Posterior cingulate gyrus (tissue), 11 donors: Measurements from ENCODE around the gene NOL4L.

Experiments
- DNase-seq, 10 donors: peaks; one replicate each; pipeline versions ENCODE4 v3.0.0 to v3.0.0-alpha.2; 2020 to 2021; ENCODE audit warnings: mixed read lengths in 3 of 10
- intact Hi-C: fragments of 100-400 bp; cut with DNase I; formaldehyde crosslinking; loops from one replicate; pipeline ENCODE4 v1.15.1; 2023

The NOL4L gene

DNA sequence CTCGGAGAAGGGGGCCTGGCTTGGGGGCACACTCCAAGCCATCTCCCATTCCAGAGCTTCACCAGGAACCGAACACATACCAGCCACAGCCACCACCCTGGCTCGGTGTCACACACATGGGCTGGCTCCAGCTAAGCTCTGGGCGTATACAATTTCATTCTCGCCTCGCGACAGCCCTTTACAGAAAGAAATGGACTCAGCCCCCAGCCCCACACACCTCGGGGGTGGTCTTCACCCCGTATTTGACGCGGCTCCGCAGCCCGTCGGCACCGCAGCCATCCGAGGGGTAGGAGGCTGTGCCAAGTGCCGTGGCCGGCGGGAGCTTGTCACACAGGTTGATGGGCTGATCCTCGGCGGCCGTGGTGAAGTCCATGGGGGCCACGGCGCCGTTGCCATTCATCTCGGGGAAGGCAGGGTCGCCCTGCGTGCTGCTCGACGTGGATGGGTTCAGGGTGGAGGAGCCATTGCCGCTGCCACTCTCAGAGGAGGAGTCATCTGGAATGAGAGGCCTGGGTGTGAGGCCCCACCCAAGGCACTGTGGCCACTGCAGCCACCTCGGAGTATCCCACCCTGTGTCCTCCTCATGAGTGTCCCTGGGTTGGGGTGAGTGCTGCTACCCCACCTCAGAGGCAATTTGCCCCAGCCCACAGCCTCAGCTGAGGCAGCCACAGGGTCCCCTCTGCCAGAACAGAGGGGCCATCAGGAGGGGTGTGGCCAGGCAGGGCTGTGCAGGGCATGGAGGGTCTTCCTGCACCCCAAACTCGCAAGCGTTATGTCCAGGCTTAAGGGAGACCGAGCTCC lies 129.0 kb downstream of the NOL4L start:
- intact Hi-C loops, result no loop called here
- DNase-seq, result peak in 5 of 10 donors; percentile 9 to 82 (median 62)

DNA sequence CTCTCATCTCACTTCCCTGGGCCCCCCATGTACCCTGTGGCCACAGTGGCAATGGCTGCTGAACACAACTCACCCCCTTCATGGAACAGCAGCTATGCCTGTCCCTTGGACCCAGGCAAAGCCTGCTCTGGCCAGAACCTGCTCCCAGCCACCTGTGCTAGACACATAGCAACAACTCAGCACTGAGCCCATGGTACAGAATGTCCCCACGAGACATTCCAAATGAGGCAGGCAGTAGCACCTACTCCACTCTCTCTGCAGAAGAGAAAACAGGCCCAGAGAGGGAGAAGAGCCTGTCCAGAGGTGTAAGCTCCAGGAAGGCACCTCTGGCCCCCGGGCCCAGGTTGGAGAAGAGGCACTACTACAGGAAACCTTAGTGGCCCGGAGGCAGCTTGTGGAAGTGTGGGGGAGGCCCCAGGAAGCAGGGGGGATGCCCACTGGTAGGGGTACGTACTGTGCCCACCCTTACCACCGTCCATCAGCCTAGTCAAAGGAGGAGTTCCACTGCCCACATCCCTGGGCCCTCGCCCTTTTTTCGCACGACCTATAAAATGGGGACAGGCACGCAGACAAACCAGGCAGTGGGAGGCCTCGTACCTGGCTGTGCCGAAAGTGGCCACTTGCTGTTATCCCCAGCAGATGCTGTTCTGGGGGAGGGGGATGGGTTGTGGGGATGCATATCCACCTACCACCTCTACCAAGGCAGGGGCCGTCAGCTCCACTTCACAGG lies 129.8 kb downstream of the NOL4L start:
- intact Hi-C loops, result no loop called here
- DNase-seq, result peak in 4 of 10 donors; percentile 19 to 84 (median 72)

DNA sequence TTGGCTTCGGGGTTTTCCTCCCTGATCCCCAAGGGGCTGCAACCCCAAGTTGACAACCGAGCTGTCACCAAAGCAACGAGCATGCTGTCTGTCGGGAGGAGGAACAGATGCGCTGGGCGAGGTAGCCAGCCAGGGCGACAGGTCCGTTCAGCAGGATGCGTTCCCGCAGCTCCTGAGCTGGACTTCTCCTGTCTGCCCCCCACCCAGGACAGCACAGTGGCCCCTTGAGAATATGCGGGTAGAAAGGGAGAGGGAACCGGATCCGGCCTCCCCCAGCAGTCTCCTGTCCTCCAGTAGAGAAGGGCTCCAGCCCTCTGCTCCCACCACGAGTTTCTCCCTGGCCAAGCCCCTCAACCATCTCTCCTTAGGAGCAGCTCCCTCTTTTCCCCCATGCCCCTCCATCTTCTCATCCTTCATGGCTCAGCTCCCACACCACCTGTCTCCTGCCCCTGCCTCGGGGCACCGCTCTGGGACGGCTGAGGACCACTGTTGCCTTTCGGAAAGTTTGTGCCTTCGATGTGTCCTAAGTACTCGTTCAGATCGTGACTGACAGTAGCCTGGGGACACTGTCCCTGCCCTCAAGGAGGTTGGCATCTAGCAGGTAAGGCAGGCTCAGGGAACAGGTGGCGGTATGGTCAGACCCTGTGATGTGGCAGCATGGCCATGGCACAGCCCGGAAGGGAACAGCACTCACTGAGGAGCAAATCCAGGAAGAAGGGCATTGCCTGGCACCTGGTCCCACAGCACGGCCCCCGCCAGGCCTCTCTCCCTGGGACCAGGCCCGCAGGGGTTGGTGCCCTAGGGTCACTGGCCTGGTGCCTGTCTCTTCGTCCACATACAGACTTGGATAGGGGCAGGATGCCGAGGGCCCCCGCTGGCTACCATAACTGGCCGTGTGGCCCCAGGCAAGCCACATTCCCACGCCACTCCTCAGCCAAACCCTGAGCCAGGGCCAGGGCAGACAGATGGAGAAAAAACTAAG lies 130.7 kb downstream of the NOL4L start:
- intact Hi-C loops, result loop anchor here (5.0 kb wide), 1 partner anchor 117 kb away; no protein-coding TSS in a partner anchor
- DNase-seq, result peak in 4 of 10 donors; percentile 25 to 76 (median 62)

DNA sequence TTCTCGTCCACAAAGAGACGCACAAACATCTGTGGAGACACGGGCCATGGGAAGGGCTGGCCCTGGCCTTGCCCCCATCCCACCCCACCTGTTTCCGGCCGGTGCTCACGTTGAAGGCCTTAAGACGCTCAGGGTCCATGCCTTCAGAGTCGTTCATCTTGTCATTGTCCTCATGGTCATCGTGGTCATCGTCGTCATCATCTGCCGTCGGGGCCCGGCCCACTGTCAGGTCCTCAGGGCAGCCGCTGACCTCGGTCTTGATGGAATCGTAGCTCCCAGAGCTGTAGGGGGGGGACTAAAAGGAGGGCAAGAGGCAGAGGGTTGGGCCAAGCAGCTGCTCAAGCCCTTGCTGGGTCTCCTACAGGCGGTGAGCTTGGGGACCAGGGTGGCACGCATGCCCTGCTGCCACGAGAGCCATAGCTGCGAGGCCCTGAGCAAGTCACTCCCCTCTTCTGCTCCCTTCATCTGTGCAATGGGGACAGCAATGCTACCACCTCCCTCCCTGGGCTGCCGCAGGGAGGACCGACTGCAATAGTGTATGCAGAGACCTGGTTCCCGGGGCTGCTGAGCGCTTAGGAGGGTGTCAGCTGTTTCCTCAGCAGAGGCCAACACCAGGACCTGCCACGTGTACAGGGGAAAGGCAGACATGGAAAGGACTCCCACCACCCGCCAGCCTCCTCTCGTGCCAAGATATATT lies 131.5 kb downstream of the NOL4L start:
- intact Hi-C loops, result loop anchor here (5.0 kb wide), 1 partner anchor 116 kb away; no protein-coding TSS in a partner anchor
- DNase-seq, result peak in 3 of 10 donors; percentile 61 to 78 (median 74)

DNA sequence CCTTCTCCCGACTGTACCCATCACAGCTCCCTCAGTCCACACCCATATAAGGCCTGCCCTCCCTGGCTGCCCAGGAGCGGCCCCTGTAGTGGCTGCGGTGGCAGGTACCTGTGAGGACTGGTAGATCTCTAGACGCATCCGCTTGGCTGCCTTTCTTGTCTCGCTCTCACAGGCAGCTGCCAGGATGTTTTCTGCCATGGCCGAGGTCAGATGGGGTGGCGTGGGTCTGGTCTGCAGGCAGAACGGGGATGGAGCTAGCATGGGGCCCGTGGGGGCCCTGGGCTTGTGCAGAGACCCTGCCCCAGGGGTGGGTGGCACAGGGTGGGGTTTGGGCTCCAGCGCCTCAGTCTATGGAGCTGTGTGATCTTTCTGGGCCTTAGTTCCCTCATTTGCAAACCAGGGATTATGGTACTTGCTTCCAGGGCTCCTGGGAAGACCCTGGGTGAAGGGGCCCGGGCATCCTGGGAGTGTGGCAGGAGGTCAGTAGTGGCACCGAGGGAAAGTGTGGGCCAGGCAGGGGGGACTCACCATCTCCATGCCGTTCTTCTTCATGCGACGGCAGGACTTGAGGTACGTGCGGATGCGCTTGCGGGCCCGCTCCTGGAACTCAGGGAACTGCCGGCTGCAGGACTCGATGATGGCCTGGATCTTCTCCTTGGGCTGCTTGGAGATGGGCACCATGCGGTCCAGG lies 132.2 kb downstream of the NOL4L start:
- peak in 3 of 10 donors; percentile 50 to 79 (median 70) for DNase-seq
- intact Hi-C loops, result loop anchor here (5.0 kb wide), 1 partner anchor 116 kb away; no protein-coding TSS in a partner anchor

DNA sequence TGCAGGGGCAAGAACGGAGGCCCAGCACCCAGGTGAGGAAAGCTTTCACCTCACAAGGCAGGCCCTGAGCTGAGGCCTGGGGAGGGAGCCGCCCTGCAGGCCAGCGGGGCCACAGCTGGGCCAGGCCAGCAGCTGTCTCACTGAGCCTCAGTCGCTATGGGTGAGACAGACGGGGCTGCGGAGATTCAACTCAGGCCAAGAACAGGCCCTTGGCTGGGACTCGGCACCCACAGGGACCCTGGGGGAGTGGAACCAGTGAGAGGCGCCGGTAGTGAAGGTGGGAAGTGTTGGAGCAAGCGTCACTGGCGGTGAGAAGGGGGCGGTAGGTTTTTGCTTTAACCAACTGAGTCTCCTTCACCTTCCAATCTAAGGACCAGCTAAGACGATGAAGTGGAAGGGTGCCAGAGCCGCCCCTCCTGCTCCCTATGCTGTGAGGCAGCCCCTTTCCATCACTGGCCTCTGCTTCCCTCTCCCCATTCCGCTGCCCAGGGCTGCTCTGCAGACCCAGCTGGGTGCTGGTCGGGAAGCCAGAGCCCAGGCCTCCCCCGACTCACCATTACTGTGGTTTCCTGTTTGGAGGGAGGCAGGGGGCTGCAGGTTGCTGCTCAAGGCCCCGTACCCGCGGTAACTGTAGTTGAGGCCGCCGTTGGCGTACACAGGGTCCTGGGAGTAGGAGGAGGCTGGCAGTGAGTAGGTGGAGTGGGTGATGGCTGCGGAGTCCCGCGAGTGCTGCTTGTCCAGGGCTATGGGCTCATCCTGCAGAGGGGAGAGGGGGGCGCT lies 133.3 kb downstream of the NOL4L start:
- peak in 3 of 10 donors; percentile 77 to 83 (median 78) for DNase-seq
- intact Hi-C loops, result loop anchor here (5.0 kb wide), 1 partner anchor 115 kb away; no protein-coding TSS in a partner anchor

DNA sequence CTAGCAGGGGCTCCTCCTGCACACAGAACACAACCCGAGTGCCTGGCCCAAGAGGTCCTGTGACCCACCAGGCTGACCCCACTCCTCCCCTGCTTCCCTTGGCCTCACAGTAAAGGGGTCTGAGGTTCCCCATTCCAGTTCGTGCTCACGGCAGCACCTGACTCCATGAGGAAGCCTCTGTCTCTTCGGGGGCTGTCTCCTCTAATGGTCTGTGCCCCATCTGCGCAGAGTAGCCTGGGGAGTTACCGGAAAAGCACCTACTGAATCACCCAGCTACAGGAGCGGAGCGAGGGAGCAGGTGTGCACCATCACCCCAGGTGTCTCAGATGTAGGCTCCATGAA lies 133.8 kb downstream of the NOL4L start:
- DNase-seq, result peak in 2 of 10 donors; percentile 27 to 47
- intact Hi-C loops, result loop anchor here (5.0 kb wide), 1 partner anchor 114 kb away; no protein-coding TSS in a partner anchor

DNA sequence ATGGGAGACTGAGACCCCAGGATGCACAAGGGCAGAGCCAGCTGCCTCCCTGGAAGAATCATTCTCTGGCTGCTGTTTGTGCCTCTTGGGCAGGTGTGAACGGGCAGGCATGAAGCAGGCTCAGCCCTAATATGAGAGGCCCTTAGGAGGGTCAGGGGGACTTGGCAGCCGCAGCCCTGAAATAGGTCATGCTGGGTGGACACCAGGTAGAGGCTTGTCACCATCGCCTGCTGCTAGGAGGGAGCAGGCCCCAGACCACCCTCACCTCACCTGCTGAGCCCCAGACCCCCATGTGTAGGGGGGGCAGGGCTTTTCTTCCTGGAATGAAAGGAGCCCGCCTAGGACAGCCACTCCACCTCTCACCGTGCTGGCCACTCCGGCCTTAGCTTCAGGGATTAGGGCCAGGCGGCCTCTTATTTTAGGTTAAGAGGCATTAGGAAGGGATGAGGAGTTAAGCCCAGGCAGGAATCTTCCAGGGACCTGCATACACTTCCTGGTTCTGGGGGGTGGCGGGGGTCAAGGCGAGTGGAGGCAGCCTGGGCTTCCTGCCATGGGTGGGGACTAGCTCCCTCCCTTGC lies 134.6 kb downstream of the NOL4L start:
- intact Hi-C loops, result loop anchor here (5.0 kb wide), 1 partner anchor 113 kb away; no protein-coding TSS in a partner anchor
- DNase-seq, result peak in 2 of 10 donors; percentile 51 to 81

DNA sequence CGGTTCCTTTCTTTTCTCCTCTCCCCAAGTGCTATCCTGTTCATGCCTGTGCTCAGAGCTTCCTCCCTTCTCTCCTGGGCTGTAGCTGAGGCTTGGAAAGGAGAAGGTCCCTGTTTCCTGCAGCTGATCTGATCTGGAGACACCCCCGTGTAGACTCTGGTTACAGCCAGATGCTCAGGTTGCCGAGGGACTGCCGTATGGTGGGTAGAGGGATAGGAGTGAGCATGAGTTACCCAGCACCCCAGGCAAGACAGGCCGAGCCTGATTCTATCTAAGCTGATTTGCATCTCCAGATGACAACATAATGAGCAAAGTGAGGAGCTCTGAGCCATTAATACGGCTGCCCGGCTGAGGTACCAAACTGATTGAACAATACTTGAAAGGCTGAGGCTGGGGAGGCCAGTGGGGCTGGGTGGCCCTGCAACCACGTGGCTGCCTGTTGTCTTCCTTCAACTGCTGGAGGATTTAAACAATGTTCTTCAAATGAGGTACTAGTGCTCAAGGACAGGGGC lies 135.2 kb downstream of the NOL4L start:
- peak in 3 of 10 donors; percentile 66 to 89 (median 84) for DNase-seq
- intact Hi-C loops, result loop anchor here (5.0 kb wide), 1 partner anchor 113 kb away; no protein-coding TSS in a partner anchor

DNA sequence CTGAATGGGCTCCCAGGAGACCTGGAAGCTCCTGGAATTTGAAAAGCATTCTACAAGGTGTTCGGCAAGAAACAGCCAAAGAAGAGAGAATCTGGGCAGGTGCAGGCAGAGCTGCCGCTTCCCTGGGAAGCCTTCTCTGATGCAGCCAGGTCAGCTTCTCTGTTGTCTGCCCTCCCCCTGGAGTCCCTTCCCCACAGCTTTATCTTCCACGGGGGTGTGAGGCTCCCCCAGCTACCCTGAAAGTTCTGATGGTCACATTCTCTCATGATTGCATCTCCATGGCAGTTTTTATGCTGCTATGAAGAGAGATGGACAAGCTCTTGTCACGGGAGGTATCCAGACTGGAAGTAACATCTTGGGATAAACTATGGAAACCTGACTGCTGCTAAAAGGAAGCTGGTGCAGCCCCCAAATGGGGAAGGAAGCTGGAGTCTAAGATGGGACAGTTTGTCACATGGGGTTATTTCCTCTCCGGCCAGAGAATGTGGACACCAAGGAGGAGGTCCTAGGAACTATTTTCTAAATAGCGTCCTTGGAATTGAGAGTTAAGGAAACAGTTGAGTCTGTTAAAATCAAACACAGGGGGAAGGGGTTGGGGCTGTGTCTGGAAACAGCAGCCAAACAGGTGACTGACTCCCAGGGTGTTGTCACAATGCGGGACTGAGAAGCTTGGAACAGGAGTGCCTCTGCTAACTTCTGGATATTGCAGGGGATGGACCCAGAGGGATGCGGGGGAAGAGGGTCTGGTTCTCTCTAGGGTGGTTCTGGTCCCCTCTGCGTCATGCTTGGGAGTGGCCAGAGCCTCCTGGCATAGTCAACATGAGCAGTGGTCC lies 135.9 kb downstream of the NOL4L start:
- intact Hi-C loops, result no loop called here
- DNase-seq, result peak in 2 of 10 donors; percentile 45 to 67

DNA sequence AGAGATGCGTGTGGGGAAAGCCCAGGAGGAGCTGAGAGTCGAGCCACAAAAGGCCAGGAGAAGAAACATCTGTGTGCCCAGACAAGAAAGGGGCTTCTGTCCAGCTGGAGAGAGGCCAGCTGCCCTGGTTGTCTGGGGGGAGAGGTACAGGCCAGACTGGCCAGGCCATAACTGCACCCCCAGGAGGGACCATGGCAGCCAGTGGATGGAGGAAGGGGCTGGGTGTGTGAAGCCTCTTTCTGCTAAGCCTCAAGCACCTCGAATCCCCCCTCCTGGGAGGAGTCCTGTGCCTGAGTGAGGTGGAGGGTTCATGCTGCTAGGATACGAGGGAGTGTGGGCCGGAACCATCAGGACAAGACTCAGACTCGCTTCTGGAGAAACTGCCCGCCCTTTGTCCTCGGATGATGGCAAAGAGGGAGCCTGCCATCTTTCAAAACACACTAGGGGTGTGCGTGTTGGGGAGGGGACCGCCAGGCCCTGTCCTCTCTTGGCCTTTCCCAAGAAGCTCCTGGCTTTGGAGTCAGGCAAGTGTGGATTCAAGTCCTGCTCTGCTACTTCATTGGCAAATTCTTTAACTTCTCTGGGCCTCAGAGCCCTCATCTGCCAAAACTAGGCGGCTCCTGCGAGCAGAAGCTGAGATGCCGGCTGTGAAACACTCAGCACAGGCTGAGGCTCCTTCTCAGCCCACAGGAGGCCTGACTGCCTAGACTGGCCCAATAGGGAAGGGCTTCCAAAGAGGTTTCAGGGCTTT lies 136.7 kb downstream of the NOL4L start:
- intact Hi-C loops, result no loop called here
- DNase-seq, result peak in 4 of 10 donors; percentile 16 to 81 (median 70)

DNA sequence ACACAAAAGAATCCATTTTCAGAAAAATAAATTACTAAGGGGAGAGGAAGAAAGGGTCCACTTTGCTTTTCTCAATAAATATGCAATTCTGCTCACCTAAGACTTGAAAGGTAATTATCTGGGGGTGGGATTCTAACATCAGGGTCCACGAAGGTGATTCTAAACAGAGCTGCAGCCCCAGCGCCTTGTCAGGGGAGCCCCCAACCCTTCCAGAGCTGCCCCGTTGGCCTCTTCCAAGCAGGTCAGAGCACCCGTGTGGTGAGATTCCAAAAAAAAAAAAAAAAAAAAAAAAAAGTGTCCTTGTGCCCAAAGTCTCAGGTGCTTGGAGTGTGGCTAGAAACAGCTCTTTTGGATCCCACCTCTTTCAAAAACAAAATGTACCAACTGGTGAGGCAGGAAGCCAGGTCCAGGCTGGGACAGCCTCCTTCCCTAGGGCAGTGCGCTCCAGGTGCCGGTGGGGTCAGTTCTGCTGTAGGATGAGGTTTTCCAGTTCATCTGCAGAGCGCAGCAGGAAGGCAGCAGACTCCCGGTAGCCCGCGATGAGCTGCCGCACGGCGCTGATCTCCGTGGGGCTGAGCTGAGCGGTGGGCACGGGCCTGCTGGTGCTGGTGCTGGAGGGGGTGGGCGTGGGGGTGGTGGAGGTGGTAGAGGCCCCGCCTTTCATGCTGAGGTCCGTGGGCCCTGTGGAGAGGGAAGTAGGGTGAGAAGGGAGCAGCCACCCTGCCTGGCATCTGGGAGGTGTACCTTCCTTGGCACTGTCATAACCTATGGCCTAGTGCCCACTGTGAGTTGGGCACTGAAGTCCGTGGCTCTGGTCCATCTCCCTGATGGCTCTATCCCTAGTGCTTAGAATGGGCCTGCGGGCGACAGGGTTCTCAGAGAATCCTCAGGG lies 137.8 kb downstream of the NOL4L start:
- peak in 3 of 10 donors; percentile 57 to 72 (median 71) for DNase-seq
- intact Hi-C loops, result no loop called here

DNA sequence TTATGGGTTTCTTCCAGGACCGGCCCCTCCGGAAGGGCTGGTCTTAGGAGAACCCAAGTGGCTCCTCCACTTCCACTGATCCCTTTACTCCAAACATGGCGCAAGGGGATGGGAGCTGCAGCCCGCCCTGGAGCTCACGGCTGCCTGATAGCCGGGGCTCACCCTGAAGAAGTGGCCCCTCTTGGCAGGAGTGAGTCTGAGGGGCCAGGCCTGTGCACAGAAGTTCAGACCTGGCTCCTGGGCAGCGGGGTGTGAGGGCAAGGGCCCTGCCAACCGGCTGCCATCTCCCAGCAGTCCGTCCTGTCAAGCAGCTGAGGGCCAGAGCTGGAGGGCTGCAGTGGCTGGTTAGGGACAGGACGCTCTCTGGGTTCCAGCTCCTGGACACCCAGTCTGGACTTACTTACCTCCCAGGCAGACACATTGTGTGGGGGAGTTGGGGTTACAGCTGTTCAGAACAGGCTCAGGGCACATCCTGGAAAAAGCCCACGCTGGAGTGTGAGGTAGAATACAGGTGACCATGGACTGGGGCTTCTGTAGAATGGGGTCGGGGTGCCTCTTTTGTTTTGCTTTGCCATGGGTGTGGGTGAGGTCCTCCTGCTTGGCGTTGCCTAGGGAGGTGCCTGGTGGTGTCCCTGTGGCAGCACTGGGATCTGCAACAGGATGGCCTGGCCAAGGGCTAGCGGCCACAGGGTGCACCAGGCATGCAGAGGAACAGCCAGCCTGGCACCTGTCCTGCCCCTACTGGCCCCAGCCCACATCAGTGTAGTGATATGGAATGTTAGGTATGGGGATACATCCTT lies 138.6 kb downstream of the NOL4L start:
- intact Hi-C loops, result no loop called here
- DNase-seq, result peak in 3 of 10 donors; percentile 68 to 73 (median 69)
